K562 (cell line): Measurements from ENCODE around the gene SPDYE3. TPM values are rescaled to one million over a fixed set of nuclear protein-coding genes. Genes with fewer than 3 reads are reported as not detected.

Experiments used
- ATAC-seq: fragments of 200-7000 bp; cut with Tn5 transposase; 3 replicates; pipeline ENCODE4 v1.9.1; 2020; ENCODE audit warnings: moderate library complexity
- BruUV-seq: library from RNA; stranded (reverse); fragments of 400-500 nt; replicated peaks from 2 replicates; lab custom pipeline; 2021; lab: Mats Ljungman, UMichigan
- CTCF ChIA-PET: fragments of 300-600 bp; formaldehyde crosslinking; extraction: SDS; loops from one replicate; lab custom pipeline; 2021; ENCODE audit warnings: low intra/inter-chr PET ratio; lab: Yijun Ruan, JAX
- POLR2A ChIA-PET: fragments of 300-600, 350-650 bp; sonication (Branson Sonifier 250); formaldehyde crosslinking; extraction: SDS; loops from one replicate; lab custom pipeline; 2021; ENCODE audit warnings: antibody characterized with exemption, inconsistent platforms; lab: Yijun Ruan, JAX
- DNase-seq, 4 experiments: peaks; one replicate each; pipeline versions ENCODE4 v3.0.0 to v3.0.0-alpha.2; 2011 to 2018; ENCODE audit warnings: low spot score in 3 of 4, mixed read lengths in 3 of 4; ENCODE audit errors: extremely low read depth in 1 of 4
- FAIRE-seq: peaks from 2 replicates; lab custom pipeline; 2011; peaks lifted over from hg19 to GRCh38; lab: Jason Lieb, UNC
- H2AFZ ChIP-seq: 2 replicates; pipeline ENCODE4 v1.6.0; 2011; ENCODE audit warnings: low read depth, low read length, control low read depth, inconsistent platforms
- H3K27ac ChIP-seq: fragments of 200-600 bp; 3 replicates; pipeline ENCODE4 v1.8.0; 2011; ENCODE audit warnings: low read depth, mild to moderate bottlenecking, control low read depth, inconsistent platforms, low read length, moderate library complexity, mixed read lengths; ENCODE audit errors: extremely low read depth
- H3K27me3 ChIP-seq, 2 experiments: fragments of 300-600 bp in 1 of 2; 2 replicates in 1 of 2; 3 replicates in 1 of 2; pipeline versions ENCODE4 v1.6.0 to v1.8.0; 2011; ENCODE audit warnings: inconsistent platforms in 2 of 2, low read length in 2 of 2, mild to moderate bottlenecking in 1 of 2, mixed read lengths in 1 of 2, moderate library complexity in 1 of 2; ENCODE audit not compliant: control insufficient read depth in 2 of 2, insufficient read depth in 2 of 2
- H3K36me3 ChIP-seq: fragments of 300-600 bp; 3 replicates; pipeline ENCODE4 v1.8.0; 2011; ENCODE audit warnings: mild to moderate bottlenecking, low read length, inconsistent platforms; ENCODE audit not compliant: control insufficient read depth, insufficient read depth
- H3K4me1 ChIP-seq, 2 experiments: fragments of 200-600 bp in 1 of 2; replicated peaks in 1 of 2; 2 replicates in 1 of 2; 3 replicates in 1 of 2; pipeline versions ENCODE4 v1.5.1 to v1.8.0; 2011; ENCODE audit warnings: inconsistent platforms in 2 of 2, low read length in 2 of 2, mild to moderate bottlenecking in 1 of 2, mixed read lengths in 1 of 2, moderate library complexity in 1 of 2; ENCODE audit not compliant: control insufficient read depth in 2 of 2, insufficient read depth in 2 of 2
- H3K4me2 ChIP-seq: 2 replicates; pipeline ENCODE4 v1.6.1; 2011; ENCODE audit warnings: low read length, control low read depth, inconsistent platforms, mixed read lengths; ENCODE audit not compliant: insufficient read depth
- H3K4me3 ChIP-seq: fragments of 200-600 bp; sonication (generic), shearing (Covaris generic); 2 replicates; pipeline ENCODE4 v1.5.1; 2016; ENCODE audit warnings: control low read depth, inconsistent platforms
- H3K79me2 ChIP-seq: fragments of 200-600 bp; 3 replicates; pipeline ENCODE4 v1.8.0; 2011; ENCODE audit warnings: low read length, inconsistent platforms; ENCODE audit not compliant: control insufficient read depth, insufficient read depth
- H3K9ac ChIP-seq, 2 experiments: 2 replicates each; pipeline versions ENCODE4 v1.6.0 to v1.6.1; 2011; ENCODE audit warnings: low read depth in 2 of 2, low read length in 2 of 2, control low read depth in 1 of 2, inconsistent platforms in 1 of 2, mild to moderate bottlenecking in 1 of 2, mixed read lengths in 1 of 2; ENCODE audit not compliant: insufficient read depth in 1 of 2
- H3K9me1 ChIP-seq: one replicate; pipeline ENCODE4 v1.6.0; 2011; ENCODE audit warnings: inconsistent platforms, mild to moderate bottlenecking, low read length, moderate library complexity; ENCODE audit not compliant: control insufficient read depth, insufficient read depth
- H3K9me3 ChIP-seq: replicated peaks from 2 replicates; pipeline ENCODE4 v1.5.1; 2011; ENCODE audit warnings: low read depth, low read length, inconsistent platforms; ENCODE audit not compliant: control insufficient read depth, insufficient read depth
- H4K20me1 ChIP-seq: replicated peaks from 2 replicates; pipeline ENCODE4 v1.6.1; 2011; ENCODE audit warnings: low read length, inconsistent platforms, mixed read lengths; ENCODE audit not compliant: control insufficient read depth, insufficient read depth
- CTCFL ChIP-seq: IDR thresholded peaks from 2 replicates; pipeline ENCODE4 v1.6.1; 2011; ENCODE audit warnings: borderline replicate concordance, low read depth, mild to moderate bottlenecking, moderate library complexity, low read length; ENCODE audit not compliant: insufficient read depth, poor library complexity, severe bottlenecking
- E2F3 ChIP-seq: fragments of 250-450 bp; sonication (Bioruptor Pico); IDR thresholded peaks from 2 replicates; pipeline ENCODE4 v1.4.0; 2020; ENCODE audit warnings: mild to moderate bottlenecking
- HBP1 ChIP-seq: fragments of 450-650 bp; formaldehyde crosslinking; IDR thresholded peaks from 2 replicates; pipeline ENCODE4 v1.4.0; 2022; ENCODE audit warnings: missing genetic modification characterization
- HNRNPLL ChIP-seq: fragments of 200-400 bp; formaldehyde crosslinking; IDR thresholded peaks from 2 replicates; pipeline ENCODE4 v1.6.1; 2017; ENCODE audit warnings: low read length, low read depth, mild to moderate bottlenecking; ENCODE audit not compliant: poor library complexity, severe bottlenecking
- JUND ChIP-seq, 2 experiments: IDR thresholded peaks; 2 replicates in 1 of 2; 3 replicates in 1 of 2; pipeline ENCODE4 v1.6.1; 2011; ENCODE audit warnings: borderline replicate concordance in 2 of 2, low read depth in 2 of 2, low read length in 2 of 2, improper control_type of control experiment in 1 of 2, missing biosample characterization in 1 of 2, missing genetic modification characterization in 1 of 2, missing genetic modification reagents in 1 of 2
- LEF1 ChIP-seq: fragments of 450-650 bp; IDR thresholded peaks from 2 replicates; pipeline ENCODE4 v1.6.1; 2016; ENCODE audit warnings: mild to moderate bottlenecking
- MBD2 ChIP-seq: sonication (generic); IDR thresholded peaks from 2 replicates; pipeline ENCODE4 v1.6.1; 2016; ENCODE audit warnings: low read depth, borderline replicate concordance
- MTA1 ChIP-seq: fragments of 450-650 bp; IDR thresholded peaks from 2 replicates; pipeline ENCODE4 v1.6.1; 2017; ENCODE audit warnings: borderline replicate concordance
- NFYB ChIP-seq: IDR thresholded peaks from 2 replicates; pipeline ENCODE4 v1.6.1; 2011; ENCODE audit warnings: mild to moderate bottlenecking, moderate library complexity; ENCODE audit not compliant: insufficient read length; ENCODE audit errors: extremely low read depth
- NR1H2 ChIP-seq: sonication (generic); formaldehyde crosslinking; IDR thresholded peaks from 2 replicates; pipeline ENCODE4 v1.4.0; 2020; ENCODE audit warnings: mild to moderate bottlenecking, missing genetic modification reagents
- RAD21 ChIP-seq, 2 experiments: fragments of 250-450 bp in 1 of 2; fragments of 450-650 bp in 1 of 2; sonication (Bioruptor Pico) in 1 of 2; formaldehyde crosslinking in 1 of 2; IDR thresholded peaks in 1 of 2; conservative IDR thresholded peaks in 1 of 2; 2 replicates each; pipeline versions ENCODE4 v1.4.0 to v1.8.0; 2020 to 2022; ENCODE audit warnings: mild to moderate bottlenecking in 2 of 2, moderate library complexity in 1 of 2
- TCF7 ChIP-seq: sonication (generic); IDR thresholded peaks from 2 replicates; pipeline ENCODE4 v1.6.1; 2016; ENCODE audit warnings: antibody characterized with exemption, borderline replicate concordance
- THRAP3 ChIP-seq: fragments of 450-650 bp; IDR thresholded peaks from 2 replicates; pipeline ENCODE4 v1.6.1; 2016; ENCODE audit warnings: mild to moderate bottlenecking, inconsistent platforms, borderline replicate concordance
- ZNF143 ChIP-seq: sonication (generic); formaldehyde crosslinking; IDR thresholded peaks from 2 replicates; pipeline ENCODE4 v1.9.0; 2022; ENCODE audit warnings: mild to moderate bottlenecking, missing genetic modification reagents
- ZNF165 ChIP-seq: fragments of 250-450 bp; sonication (Bioruptor Pico); IDR thresholded peaks from 2 replicates; pipeline ENCODE4 v1.4.0; 2020; ENCODE audit warnings: borderline replicate concordance
- ZNF184 ChIP-seq: sonication (generic); formaldehyde crosslinking; IDR thresholded peaks from 2 replicates; pipeline ENCODE4 v1.5.0; 2020; ENCODE audit warnings: missing genetic modification reagents
- ZNF717 ChIP-seq: fragments of 250-450 bp; sonication (Bioruptor Pico); IDR thresholded peaks from 2 replicates; pipeline ENCODE4 v1.5.0; 2021
- WGBS: fragments of 100-300 bp; shearing (Covaris generic); methylation state at CpG from one replicate; pipeline ENCODE4 v1.1.6; 2016; ENCODE audit warnings: low coverage, mixed read lengths; ENCODE audit not compliant: insufficient coverage; ENCODE audit errors: missing lambda C conversion rate; 5-methylcytosine and 5-hydroxymethylcytosine counted together
- in situ Hi-C: fragments of 300-500 bp; cut with MboI; formaldehyde crosslinking; loops from 4 replicates; pipeline ENCODE4 v1.15.0; 2018; ENCODE audit warnings: inconsistent platforms, mixed read lengths
- intact Hi-C: fragments of 100-400 bp; cut with micrococcal nuclease; formaldehyde crosslinking; loops from 2 replicates; pipeline ENCODE4 v1.14.2; 2022
- polyA plus RNA-seq, 8 experiments: library from polyadenylated mRNA; depleted of rRNA in 4 of 8; stranded (reverse) in 5 of 8; unstranded in 3 of 8; fragments of >200 nt; fragmentation: Nextera tagmentation in 2 of 8; fragmentation: Illumina TruSeq in 1 of 8; extraction: Ambion mirVana in 2 of 8; extraction: Trizol in 1 of 8; gene quantifications; 2 replicates each; pipeline versions ENCODE4 v1.2.1 to v1.2.3, GENCODE V29; 2011 to 2014; ENCODE audit warnings: inconsistent platforms in 1 of 8, missing spikeins in 1 of 8
- total RNA-seq, 7 experiments: library from RNA; depleted of rRNA in 6 of 7; stranded (reverse); fragments of >200 nt in 6 of 7; fragmentation: Illumina TruSeq in 2 of 7; extraction: Trizol in 2 of 7; gene quantifications; 2 replicates each; pipeline versions ENCODE4 v1.2.1 to v1.2.3, GENCODE V29; 2011 to 2021; ENCODE audit warnings: low replicate concordance in 1 of 7
- TF ChIP-seq, protein P1 (sequence below): sonication (generic); formaldehyde crosslinking; IDR thresholded peaks from 2 replicates; pipeline ENCODE4 v1.5.0; 2020; ENCODE audit warnings: missing genetic modification reagents

Gene SPDYE3
- total and polyA plus RNA-seq, 9 of the 15 experiments (the other 6 are each of a cell fraction or from before 2014, with no cell fraction given) = 0.04 to 3.3 (median 1.2) TPM; not detected in 6

DNA sequence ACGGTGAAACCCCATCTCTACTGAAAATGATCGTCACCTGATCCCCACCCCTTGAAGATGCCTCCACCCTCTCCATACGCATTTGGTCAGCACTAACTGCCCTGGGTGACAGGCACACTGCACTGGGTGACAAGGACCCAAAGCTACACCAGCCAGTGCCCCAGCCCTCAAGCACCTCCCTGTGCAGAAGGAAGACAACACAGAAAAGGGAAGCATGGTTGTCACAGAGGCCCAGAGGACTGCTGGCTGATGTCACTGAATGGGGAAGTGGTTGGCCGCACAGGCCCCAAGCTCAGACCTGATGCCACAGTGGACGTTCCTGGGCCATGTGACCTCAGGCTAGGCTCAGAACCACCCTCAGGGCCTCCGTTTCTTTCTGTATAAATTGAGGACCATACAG is 61.6 kb downstream of the SPDYE3 start:
- ATAC-seq = peak; percentile 20
- intact Hi-C loops = no loop called here
- CTCF ChIA-PET = no interaction called here
- TF ChIP-seq E2F3 (CRISPR knock-in tag) (no peak), LEF1 (no peak), ZNF165 (no peak), CTCFL (no peak), TCF7 (no peak), MTA1 (no peak), ZNF184 (CRISPR knock-in tag) (no peak), NR1H2 (CRISPR knock-in tag) (no peak), HBP1 (CRISPR knock-in tag) (no peak), ZNF143 (CRISPR knock-in tag) (no peak), HNRNPLL (no peak), RAD21 (CRISPR knock-in tag; conservative IDR thresholded peaks at IDR 0.05 in 1 of 2, IDR thresholded peaks at IDR 0.05 in 1 of 2) (no peak), MBD2 (no peak), ZNF717 (CRISPR knock-in tag) (no peak), JUND (IDR thresholded peaks at IDR 0.05; ENCODE audit: borderline replicate concordance, low read depth, low read length) (peak; percentile 46; the same call in 1 of the 2 replicates), JUND (tag; IDR thresholded peaks at IDR 0.05; ENCODE audit: borderline replicate concordance, low read depth, low read length) (peak; percentile 61; the same call in 1 of the 3 replicates), THRAP3 (no peak), NFYB (no peak)
- TF ChIP-seq, protein P1, sequence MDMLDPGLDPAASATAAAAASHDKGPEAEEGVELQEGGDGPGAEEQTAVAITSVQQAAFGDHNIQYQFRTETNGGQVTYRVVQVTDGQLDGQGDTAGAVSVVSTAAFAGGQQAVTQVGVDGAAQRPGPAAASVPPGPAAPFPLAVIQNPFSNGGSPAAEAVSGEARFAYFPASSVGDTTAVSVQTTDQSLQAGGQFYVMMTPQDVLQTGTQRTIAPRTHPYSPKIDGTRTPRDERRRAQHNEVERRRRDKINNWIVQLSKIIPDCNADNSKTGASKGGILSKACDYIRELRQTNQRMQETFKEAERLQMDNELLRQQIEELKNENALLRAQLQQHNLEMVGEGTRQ (CRISPR knock-in tag) = peak; percentile 50; the same call in 1 of the 2 replicates

More for the DNA sequence above, 61.6 kb downstream of the SPDYE3 start:
- 40% methylated on average over 6 of the region's 6 CpGs for WGBS
- Histone ChIP-seq H3K27ac (no peak overlapping the region), H3K4me1 (peaks cover 6 to 34% of the 10 kb centered on the region in 2 experiments; a peak in 4 of 5 replicates), H3K27me3 (no peaks in the 10 kb centered on the region), H3K9ac (peak overlapping the region in 1 of 2 experiments; percentile 47; a peak in 2 of 4 replicates), H3K9me1 (peaks cover 4% of the 10 kb centered on the region), H3K4me2 (no peak overlapping the region), H3K9me3 (no peaks in the 10 kb centered on the region), H2AFZ (no peak overlapping the region), H4K20me1 (no peaks in the 10 kb centered on the region), H3K79me2 (no peaks in the 10 kb centered on the region), H3K36me3 (peaks cover 18% of the 10 kb centered on the region), H3K4me3 (no peak overlapping the region)
- in situ Hi-C loops = no loop called here
- DNase-seq (peak in 1 of 4 experiments; percentile 46), FAIRE-seq (peak; percentile 23)
- POLR2A ChIA-PET = interaction anchor here (0.6 to 1.8 kb wide), 2 partner anchors 9 to 10 kb away, joined by 3 to 7 read pairs; no protein-coding TSS in a partner anchor
- BruUV-seq = TSS peak; percentile 27
